ENCODE data around the gene SARDH.

Gene SARDH

GRCh38 chr9:133710661-133711427, 27.3 kb downstream of the SARDH start:
- TF ChIP-seq CTCF (IDR thresholded peaks at IDR 0.05; ENCODE audit: insufficient read depth, low read depth, low read length, missing control alignments), result no peak
- H3K4me3 ChIP-seq (ENCODE audit: low read depth, low read length), result no peak overlapping the region
- DNase-seq (ENCODE audit: low read depth), result no peak

- no peak overlapping the region for H3K4me3 ChIP-seq (ENCODE audit: low read depth, low read length)
- DNase-seq (ENCODE audit: low read depth), result no peak
- no peak for TF ChIP-seq CTCF (IDR thresholded peaks at IDR 0.05; ENCODE audit: insufficient read depth, low read depth, low read length, missing control alignments)
Observed at GRCh38 chr9:133709691-133710571, 28.2 kb downstream of the SARDH start.

- DNase-seq (ENCODE audit: low read depth), result peak; percentile 65
- TF ChIP-seq CTCF (IDR thresholded peaks at IDR 0.05; ENCODE audit: insufficient read depth, low read depth, low read length, missing control alignments), result no peak
- H3K4me3 ChIP-seq (ENCODE audit: low read depth, low read length), result no peak overlapping the region
Observed at GRCh38 chr9:133709015-133709611, 29.0 kb downstream of the SARDH start.

GRCh38 chr9:133708246-133709014, 29.7 kb downstream of the SARDH start:
- no peak for DNase-seq (ENCODE audit: low read depth)
- no peak for TF ChIP-seq CTCF (IDR thresholded peaks at IDR 0.05; ENCODE audit: insufficient read depth, low read depth, low read length, missing control alignments)
- no peak overlapping the region for H3K4me3 ChIP-seq (ENCODE audit: low read depth, low read length)

GRCh38 chr9:133707763-133708245, 30.3 kb downstream of the SARDH start:
- TF ChIP-seq CTCF (IDR thresholded peaks at IDR 0.05; ENCODE audit: insufficient read depth, low read depth, low read length, missing control alignments), result no peak
- no peak overlapping the region for H3K4me3 ChIP-seq (ENCODE audit: low read depth, low read length)
- no peak for DNase-seq (ENCODE audit: low read depth)

GRCh38 chr9:133707065-133707762, 30.9 kb downstream of the SARDH start:
- H3K4me3 ChIP-seq (ENCODE audit: low read depth, low read length), result no peak overlapping the region
- DNase-seq (ENCODE audit: low read depth), result no peak
- TF ChIP-seq CTCF (IDR thresholded peaks at IDR 0.05; ENCODE audit: insufficient read depth, low read depth, low read length, missing control alignments), result no peak

All from GM12865 (cell line).